ENCODE results near the gene NSA2.
"Not testable (repeated sequence)": the region's sequence is repeated elsewhere in the genome, so short reads cannot be mapped to it uniquely, and the experiment has no call there.

Gene NSA2

GRCh38 chr5:74766849-74767578 is at the start of gene NSA2, which contains the start of gene GFM2:
TSS of gene NSA2 (plus strand) at chr5:74767249. CDS start at chr5:74767361, 112 bp downstream.
TSS of gene GFM2 (minus strand) at chr5:74767117. CDS start at chr5:74763742, 3,375 bp downstream.
- peak; percentile 70 for DNase-seq

- DNase-seq = no peak
Observed at GRCh38 chr5:74717596-74717995, 49.5 kb upstream of the NSA2 start.

GRCh38 chr5:74722271-74722670 is 44.8 kb upstream of the NSA2 start:
- no peak for DNase-seq

GRCh38 chr5:74725331-74725730 is 41.7 kb upstream of the NSA2 start:
- DNase-seq = no peak

GRCh38 chr5:74736759-74737158 is 30.3 kb upstream of the NSA2 start:
- no peak for DNase-seq

GRCh38 chr5:74738406-74738805 is 28.6 kb upstream of the NSA2 start:
- DNase-seq = no peak

- DNase-seq = not testable (repeated sequence)
Observed at GRCh38 chr5:74748742-74749141, 18.3 kb upstream of the NSA2 start.

GRCh38 chr5:74761241-74761640 is 5.8 kb upstream of the NSA2 start:
- DNase-seq = no peak

- no peak for DNase-seq
Observed at GRCh38 chr5:74762599-74762998, 4.5 kb upstream of the NSA2 start.

- no peak for DNase-seq
Observed at GRCh38 chr5:74763504-74763903, 3.5 kb upstream of the NSA2 start.

- DNase-seq = no peak
Observed at GRCh38 chr5:74765201-74765600, 1.8 kb upstream of the NSA2 start.

GRCh38 chr5:74765929-74766328 is 1.1 kb upstream of the NSA2 start:
- DNase-seq = no peak

- no peak for DNase-seq
Observed at GRCh38 chr5:74766418-74766848, 616 bp upstream of the NSA2 start.

- no peak for DNase-seq
Observed at GRCh38 chr5:74767579-74767913, 497 bp downstream of the NSA2 start.

- DNase-seq = no peak
Observed at GRCh38 chr5:74772359-74772758, 5.3 kb downstream of the NSA2 start.

- no peak for DNase-seq
Observed at GRCh38 chr5:74778609-74779008, 11.6 kb downstream of the NSA2 start.

- no peak for DNase-seq
Observed at GRCh38 chr5:74786851-74787250, 19.8 kb downstream of the NSA2 start.

- no peak for DNase-seq
Observed at GRCh38 chr5:74787424-74787823, 20.4 kb downstream of the NSA2 start.

GRCh38 chr5:74791669-74792068 is 24.6 kb downstream of the NSA2 start:
- DNase-seq = not testable (repeated sequence)

GRCh38 chr5:74798977-74799911 is 32.2 kb downstream of the NSA2 start:
- DNase-seq = no peak

GRCh38 chr5:74801197-74801596 is 34.1 kb downstream of the NSA2 start:
- no peak for DNase-seq

- DNase-seq = no peak
Observed at GRCh38 chr5:74801941-74802340, 34.9 kb downstream of the NSA2 start.

- no peak for DNase-seq
Observed at GRCh38 chr5:74810915-74811314, 43.9 kb downstream of the NSA2 start.

GRCh38 chr5:74816875-74817274 is 49.8 kb downstream of the NSA2 start:
- no peak for DNase-seq
